GM11168 (cell line): ENCODE data around the gene EEFSEC.

ENCODE experiments used
- in situ Hi-C: fragments of 300-500 bp; cut with MboI; formaldehyde crosslinking; loops from one replicate; pipeline ENCODE4 v1.12.0; 2022; ENCODE audit warnings: low sequenced_read_pairs; ENCODE audit not compliant: unreplicated experiment

Gene EEFSEC

DNA sequence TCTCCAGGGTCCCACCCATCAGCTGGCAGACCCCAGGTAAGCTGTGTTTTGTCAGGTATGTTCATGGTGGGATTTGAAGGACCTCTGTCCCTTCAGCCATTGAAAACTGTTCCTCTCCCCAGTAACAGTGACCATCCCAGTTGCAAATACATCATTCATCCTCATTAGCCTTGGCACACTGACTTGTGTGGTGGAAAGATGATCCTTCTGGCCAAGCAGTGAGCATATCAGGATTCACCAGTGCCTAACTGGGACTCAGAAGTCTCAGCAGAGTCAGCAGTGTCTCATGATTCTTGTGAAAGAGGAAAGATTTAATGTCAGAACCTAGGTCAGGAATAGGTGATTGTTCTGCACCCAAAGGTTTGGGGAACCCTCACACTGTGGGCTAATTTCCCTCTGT is 223.2 kb downstream of the EEFSEC start:
- in situ Hi-C loops = no loop called here

- in situ Hi-C loops = no loop called here
These were observed 225.5 kb downstream of the EEFSEC start for GRCh38 chr3:128378631-128379347.

GRCh38 chr3:128379367-128380160 is 226.3 kb downstream of the EEFSEC start:
- in situ Hi-C loops = no loop called here

- in situ Hi-C loops = no loop called here
These were observed 227.0 kb downstream of the EEFSEC start for GRCh38 chr3:128380295-128380694.

DNA sequence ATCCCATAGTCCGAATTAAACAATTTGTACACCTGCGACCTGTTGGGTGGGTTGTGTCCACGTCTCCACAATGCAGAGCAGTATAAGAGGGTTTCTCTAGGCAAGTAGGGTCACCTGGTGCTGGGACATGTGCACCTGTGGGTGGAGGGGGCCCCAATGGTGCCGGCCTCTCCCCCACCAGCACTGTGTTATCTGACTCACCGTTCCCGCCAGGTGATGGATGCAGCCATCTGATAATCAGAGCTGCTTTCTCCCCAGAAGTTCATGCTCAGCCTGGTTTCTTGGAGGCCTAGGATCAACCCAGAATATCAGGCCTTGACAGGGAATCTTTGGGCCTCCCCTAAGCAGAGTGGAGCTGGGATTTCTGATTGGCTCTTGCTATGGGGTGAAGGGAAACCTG is 227.4 kb downstream of the EEFSEC start:
- in situ Hi-C loops = no loop called here

DNA sequence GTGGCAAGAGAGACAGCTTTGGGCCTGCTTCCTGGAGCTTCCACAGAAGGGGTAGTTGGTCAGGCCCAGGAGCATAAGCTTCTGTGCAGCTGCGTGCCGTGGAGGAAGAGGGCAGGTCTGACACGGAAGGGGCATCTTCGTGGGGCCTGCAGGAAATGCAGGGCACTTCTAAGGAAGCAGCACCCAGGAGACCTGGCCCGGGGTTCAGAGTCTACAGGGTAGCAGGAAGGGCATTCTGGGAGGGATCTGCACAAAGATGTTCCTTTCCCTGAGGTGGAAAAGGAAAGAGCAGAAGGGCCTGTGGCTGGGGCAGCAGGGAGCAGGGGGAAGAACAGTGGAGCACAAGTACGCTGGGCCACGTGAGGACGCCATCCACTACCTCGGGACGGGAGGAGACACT is 228.3 kb downstream of the EEFSEC start:
- in situ Hi-C loops = no loop called here

DNA sequence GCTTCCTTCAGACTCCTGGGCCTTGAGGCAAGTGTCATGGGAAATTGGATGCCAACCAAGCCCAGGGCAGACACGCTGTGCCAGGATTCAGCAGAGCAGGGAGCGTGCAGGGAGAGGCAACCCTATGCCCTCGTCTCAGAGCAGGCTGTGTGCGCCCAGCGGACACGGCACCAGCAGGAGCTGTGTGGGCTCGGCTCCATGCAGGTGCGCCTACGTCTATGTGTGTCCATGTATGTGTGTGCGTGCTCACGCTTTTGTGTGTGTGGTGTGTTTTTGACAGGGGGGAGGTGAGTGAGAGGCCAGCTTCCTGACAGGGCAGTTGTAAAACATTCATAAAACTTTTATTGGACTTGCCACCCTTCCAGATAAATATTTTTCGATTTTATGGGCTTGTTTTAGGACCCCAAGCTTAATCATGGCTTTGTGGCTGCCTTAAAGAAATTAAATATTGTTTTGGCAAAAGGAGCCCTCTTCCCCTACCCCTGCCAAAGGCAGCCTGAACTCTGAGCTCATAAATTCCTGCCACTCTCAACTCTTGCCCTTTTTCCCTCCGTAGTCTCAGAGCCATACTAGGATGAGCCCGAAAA is 229.0 kb downstream of the EEFSEC start:
- in situ Hi-C loops = no loop called here

GRCh38 chr3:128383316-128384235 is 230.3 kb downstream of the EEFSEC start:
- in situ Hi-C loops = no loop called here

DNA sequence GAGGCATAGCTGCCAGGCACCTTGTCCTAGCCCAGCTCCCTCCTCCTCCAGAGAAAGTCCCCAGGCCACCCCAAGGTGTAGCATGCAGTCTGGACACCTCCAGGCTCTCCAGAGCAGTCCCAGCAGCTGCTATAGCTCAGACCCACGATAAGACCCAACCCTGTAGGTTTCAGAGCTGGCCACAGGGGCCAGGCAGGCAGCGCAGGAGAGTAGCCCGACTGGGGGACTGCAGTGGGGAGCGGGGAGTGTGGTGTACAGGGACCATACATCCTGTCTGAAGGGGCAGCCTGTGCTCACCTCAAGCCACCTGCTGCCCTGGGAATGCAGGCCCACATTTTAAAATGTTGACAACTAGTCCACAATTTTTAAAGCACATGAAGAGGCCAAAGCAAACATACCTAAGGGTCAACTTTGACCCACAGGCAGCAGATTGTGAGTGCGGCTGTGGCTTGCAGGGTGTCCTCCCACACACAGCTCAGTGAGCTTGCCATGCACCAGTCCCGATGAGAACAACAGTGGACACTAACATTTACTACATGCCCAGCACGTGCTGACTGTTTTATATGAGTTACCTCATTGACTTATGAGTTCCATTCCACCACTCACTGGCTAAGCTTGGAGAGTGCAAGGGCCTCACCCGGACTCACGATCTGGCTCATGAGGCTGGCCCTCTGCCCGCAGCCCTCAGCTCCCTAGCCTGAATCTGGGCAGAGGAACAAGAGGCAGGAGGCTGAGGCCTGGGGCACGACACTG is 232.0 kb downstream of the EEFSEC start:
- in situ Hi-C loops = no loop called here

GRCh38 chr3:128388932-128389331 is 235.7 kb downstream of the EEFSEC start:
- in situ Hi-C loops = no loop called here

DNA sequence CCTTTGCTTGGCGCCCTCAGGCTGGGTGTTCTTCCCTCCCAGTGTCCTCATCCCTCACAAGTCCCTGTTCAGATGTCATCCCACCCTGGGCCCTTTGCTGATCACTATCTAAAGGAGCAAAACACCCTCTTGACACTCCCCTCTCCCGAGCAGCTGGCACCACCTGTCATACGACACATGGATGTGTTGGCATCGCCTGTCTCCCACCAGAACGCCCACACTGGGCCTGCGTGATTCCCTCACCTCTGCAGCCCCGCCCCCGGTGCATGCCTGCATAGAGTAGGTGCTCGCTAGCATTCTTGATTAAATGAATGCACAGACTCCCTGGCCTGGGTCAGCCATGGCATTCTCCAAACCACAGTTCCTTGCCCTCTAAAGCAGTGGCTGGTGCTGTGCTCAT is 237.6 kb downstream of the EEFSEC start:
- in situ Hi-C loops = no loop called here

GRCh38 chr3:128392021-128392420 is 238.7 kb downstream of the EEFSEC start:
- in situ Hi-C loops = no loop called here

DNA sequence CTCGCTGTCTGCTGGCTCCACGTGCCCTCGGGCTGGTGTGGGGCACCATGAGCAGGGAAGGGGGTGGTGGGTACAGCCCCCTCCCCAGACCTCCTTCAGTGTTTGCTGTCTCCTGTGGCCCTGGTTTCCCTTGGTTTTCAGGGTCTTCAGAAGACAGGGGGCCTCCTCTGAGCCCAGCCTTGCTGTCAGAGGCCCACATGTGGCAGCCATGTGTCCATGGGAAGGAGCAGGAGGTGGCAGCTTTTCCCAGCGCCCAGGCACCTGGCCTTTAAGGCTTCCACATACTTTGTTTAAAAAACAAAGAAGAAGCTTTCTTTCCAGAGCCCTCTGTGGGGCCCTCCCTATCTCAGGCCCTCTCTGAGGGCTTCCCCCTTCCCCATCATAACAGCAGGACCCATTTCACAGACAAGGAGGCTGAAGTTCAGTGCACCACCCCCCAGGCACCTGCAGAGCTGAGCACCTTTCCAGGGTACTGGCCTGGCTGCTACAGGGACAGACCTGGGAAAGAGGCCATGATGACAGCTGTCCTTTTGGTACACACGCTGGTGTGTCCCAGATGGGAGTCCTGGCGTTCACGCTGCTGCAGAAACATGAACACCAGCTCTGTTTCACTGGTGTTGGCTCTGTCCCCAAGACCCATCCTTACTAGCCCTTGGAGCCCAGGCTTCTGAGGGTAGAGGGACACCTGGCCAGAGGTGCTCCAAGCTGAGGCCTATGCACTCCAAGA is 239.7 kb downstream of the EEFSEC start:
- in situ Hi-C loops = no loop called here

- in situ Hi-C loops = no loop called here
These were observed 240.8 kb downstream of the EEFSEC start for GRCh38 chr3:128394033-128394432.

- in situ Hi-C loops = no loop called here
These were observed 241.8 kb downstream of the EEFSEC start for GRCh38 chr3:128395046-128395445.

- in situ Hi-C loops = no loop called here
These were observed 242.3 kb downstream of the EEFSEC start for GRCh38 chr3:128395500-128396162.

DNA sequence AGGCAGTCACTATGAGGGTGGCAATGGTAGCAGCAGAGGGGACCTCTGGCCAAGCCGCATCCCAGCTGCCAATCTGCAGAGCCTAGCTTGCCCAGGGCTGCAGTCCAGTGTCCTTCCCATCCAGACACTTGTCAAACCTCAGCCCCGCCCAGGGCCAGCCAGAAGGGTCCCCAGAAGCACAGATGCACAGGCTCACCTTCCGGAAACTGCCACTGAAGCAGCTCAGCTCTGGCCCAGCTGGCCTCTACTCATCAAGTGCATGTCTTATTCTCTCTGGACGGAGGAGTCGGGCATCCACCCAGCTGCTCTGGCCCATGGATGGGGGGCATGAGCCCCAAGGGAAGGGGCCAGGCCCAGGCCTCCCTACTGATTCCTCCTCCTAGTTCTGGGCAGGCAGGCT is 244.2 kb downstream of the EEFSEC start:
- in situ Hi-C loops = no loop called here

DNA sequence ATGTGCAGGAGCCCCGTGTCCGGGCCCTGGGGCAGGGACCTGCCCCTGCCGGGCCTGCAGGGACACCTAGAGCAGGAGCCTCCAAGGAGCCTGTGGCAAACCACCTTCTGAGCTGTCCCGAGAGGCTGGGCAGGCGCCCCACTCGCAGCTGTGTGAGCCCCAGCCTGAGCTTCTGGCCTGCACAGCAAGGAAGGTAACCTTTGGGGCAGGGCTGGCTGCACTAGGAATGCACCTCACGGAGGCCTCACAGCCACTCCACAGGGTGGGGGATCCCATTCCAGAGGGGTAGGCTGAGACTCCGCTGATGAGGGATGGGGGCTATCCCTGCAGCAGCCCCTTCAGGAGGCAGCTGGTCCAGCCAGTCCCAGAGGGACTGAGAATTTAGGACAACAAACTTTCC is 245.3 kb downstream of the EEFSEC start:
- in situ Hi-C loops = no loop called here
